Gastroesophageal sphincter (tissue), 3 donors: ENCODE measurements around the gene ABHD17C.

ENCODE experiments used
- CTCF ChIP-seq, 4 experiments: fragments of 200-600 bp in 2 of 4; fragments of 450-650 bp in 2 of 4; sonication (generic) in 1 of 4; IDR thresholded peaks; one replicate each; pipeline ENCODE4 v1.5.1; 2017 to 2019; ENCODE audit warnings: antibody characterized with exemption in 4 of 4, mild to moderate bottlenecking in 2 of 4, moderate library complexity in 2 of 4
- EP300 ChIP-seq: sonication (generic); formaldehyde crosslinking; IDR thresholded peaks from one replicate; pipeline ENCODE4 v1.6.1; 2017; ENCODE audit warnings: antibody characterized with exemption, mild to moderate bottlenecking
- POLR2A ChIP-seq, 2 donors: fragments of 450-650 bp; IDR thresholded peaks; one replicate each; pipeline ENCODE4 v1.6.1; 2017; ENCODE audit warnings: antibody characterized with exemption in 2 of 2, mild to moderate bottlenecking in 2 of 2, moderate library complexity in 1 of 2
- POLR2AphosphoS5 ChIP-seq: sonication (generic); formaldehyde crosslinking; IDR thresholded peaks from one replicate; pipeline ENCODE4 v1.6.1; 2017; ENCODE audit warnings: antibody characterized with exemption

- TF ChIP-seq EP300 (no peak), CTCF (IDR thresholded peaks at IDR 0.05) (no peak), POLR2A (IDR thresholded peaks at IDR 0.05) (no peak), POLR2AphosphoS5 (no peak)
Observed at GRCh38 chr15:80673561-80674244, 21.4 kb upstream of the ABHD17C start.
